Measurements from ENCODE around the gene THSD4. TPM values are rescaled to one million over a fixed set of nuclear protein-coding genes. Genes with fewer than 3 reads are reported as not detected.

THSD4 gene
- total RNA-seq, 1 donor from 2014 or later: 1.4 TPM

DNA sequence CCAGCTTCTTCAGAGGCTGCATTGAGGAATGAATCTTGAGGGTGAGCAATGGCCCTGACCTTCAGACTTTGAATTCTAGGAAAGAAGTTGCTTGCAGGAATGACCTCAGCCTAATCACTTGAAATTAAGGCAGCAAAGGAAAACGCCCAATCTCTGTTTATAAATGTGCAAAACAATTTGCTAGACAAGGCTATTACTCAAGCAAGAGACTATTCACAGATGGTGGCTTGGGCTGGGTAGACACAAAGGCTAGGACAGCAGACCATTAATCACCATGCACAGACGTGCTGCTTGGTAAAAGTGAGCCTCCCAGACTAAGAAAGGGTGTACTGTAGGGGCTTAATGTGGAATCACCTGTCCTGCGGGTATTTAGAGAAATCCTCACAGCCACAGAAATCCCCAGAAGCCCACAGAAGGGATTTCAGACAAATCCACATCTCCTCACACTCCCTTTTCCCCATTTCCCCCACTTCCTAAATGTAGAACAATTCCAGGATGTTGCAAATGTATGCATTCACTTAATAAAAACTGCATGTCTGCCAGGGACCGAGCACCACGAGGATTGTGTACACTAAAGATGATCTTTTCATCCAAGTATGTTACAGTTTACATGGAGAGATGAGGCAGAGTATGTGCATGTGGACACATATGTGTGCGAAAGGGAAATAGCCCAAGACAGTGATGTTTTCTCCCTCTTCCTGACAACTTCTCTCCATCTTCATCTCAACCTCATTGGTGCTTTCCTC, 259.5 kb downstream of the THSD4 start:
- H3K27me3 Mint-ChIP-seq (ENCODE audit: low read depth): peaks cover 6% of the 10 kb centered on the region
- H3K36me3 Mint-ChIP-seq (ENCODE audit: low read depth): no peaks in the 10 kb centered on the region
- H3K27ac Mint-ChIP-seq (ENCODE audit: unreplicated experiment): no peak overlapping the region
- TF ChIP-seq, protein P1, sequence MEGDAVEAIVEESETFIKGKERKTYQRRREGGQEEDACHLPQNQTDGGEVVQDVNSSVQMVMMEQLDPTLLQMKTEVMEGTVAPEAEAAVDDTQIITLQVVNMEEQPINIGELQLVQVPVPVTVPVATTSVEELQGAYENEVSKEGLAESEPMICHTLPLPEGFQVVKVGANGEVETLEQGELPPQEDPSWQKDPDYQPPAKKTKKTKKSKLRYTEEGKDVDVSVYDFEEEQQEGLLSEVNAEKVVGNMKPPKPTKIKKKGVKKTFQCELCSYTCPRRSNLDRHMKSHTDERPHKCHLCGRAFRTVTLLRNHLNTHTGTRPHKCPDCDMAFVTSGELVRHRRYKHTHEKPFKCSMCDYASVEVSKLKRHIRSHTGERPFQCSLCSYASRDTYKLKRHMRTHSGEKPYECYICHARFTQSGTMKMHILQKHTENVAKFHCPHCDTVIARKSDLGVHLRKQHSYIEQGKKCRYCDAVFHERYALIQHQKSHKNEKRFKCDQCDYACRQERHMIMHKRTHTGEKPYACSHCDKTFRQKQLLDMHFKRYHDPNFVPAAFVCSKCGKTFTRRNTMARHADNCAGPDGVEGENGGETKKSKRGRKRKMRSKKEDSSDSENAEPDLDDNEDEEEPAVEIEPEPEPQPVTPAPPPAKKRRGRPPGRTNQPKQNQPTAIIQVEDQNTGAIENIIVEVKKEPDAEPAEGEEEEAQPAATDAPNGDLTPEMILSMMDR (conservative IDR thresholded peaks at IDR 0.05): no peak
- H3K9me3 Mint-ChIP-seq: peaks cover 2% of the 10 kb centered on the region
- peaks cover 4% of the 10 kb centered on the region for H3K4me1 Mint-ChIP-seq
- no peak for DNase-seq (ENCODE audit: low read depth, low spot score)
- H3K4me3 Mint-ChIP-seq: no peak overlapping the region

DNA sequence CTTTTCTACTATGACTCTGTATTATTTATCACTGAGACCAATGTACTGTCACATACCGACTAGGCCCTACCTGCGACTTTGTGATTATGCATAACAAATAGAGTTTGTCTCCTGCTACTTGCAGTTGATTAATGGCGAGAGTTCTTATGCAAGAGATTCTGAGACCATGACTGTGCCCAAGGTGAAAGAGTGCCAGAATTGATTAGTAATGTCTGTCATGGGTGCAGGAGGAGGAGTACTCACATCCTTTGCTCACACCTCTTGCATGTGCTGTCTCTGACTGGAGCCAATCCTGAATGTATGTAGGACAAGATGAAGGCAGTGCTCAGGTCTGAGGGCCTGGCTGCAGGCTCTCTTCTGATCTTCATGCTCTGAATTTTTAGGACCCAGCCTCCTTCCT, 260.7 kb downstream of the THSD4 start:
- H3K27ac Mint-ChIP-seq (ENCODE audit: unreplicated experiment): no peak overlapping the region
- DNase-seq (ENCODE audit: low read depth, low spot score): no peak
- no peaks in the 10 kb centered on the region for H3K36me3 Mint-ChIP-seq (ENCODE audit: low read depth)
- TF ChIP-seq, protein P1 (conservative IDR thresholded peaks at IDR 0.05): no peak
- H3K27me3 Mint-ChIP-seq (ENCODE audit: low read depth): peaks cover 1% of the 10 kb centered on the region
- H3K9me3 Mint-ChIP-seq: no peaks in the 10 kb centered on the region
- H3K4me3 Mint-ChIP-seq: no peak overlapping the region
- H3K4me1 Mint-ChIP-seq: peaks cover 4% of the 10 kb centered on the region

DNA sequence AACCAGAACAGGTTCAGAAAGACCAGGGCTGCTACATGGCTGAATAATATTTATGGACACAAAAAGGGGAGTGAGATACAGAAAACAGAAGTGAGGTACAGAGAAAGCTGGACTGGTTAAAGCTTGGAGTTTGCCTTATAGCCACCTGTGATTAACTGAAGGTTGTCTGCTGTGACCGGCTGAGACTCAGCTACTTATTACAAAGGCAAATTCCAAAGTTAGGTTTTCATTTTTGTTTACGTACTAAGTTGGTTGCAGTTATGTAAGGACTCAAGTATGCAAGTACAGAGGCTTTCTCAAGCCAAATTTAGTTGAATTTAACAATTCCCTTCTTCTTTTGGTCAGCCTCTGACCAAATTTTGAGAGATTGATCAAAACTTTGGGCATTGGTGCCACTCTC, 264.6 kb downstream of the THSD4 start:
- no peak overlapping the region for H3K27ac Mint-ChIP-seq (ENCODE audit: unreplicated experiment)
- TF ChIP-seq, protein P1 (conservative IDR thresholded peaks at IDR 0.05): no peak
- no peaks in the 10 kb centered on the region for H3K9me3 Mint-ChIP-seq
- no peaks in the 10 kb centered on the region for H3K4me1 Mint-ChIP-seq
- no peak overlapping the region for H3K4me3 Mint-ChIP-seq
- no peak for DNase-seq (ENCODE audit: low read depth, low spot score)
- H3K27me3 Mint-ChIP-seq (ENCODE audit: low read depth): no peaks in the 10 kb centered on the region
- H3K36me3 Mint-ChIP-seq (ENCODE audit: low read depth): no peaks in the 10 kb centered on the region

DNA sequence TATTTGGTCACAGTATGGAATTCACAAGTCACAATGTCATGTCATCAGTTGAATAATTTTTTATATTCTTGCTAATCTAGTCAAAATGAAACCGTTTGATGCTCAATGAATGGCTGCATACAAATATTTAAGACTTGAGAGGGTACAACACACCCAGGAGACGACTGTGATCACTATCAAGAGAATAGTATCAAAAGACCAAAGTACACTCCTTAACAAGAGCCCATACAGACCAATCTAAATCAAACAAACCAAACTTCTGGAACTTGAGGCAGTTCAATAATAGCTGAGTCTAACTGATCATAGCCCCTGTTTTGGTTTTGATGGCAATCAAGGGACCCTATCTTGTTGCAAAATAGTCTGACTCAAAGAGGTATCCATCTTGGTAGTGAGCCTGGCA, 265.1 kb downstream of the THSD4 start:
- no peak for DNase-seq (ENCODE audit: low read depth, low spot score)
- no peak overlapping the region for H3K4me3 Mint-ChIP-seq
- no peaks in the 10 kb centered on the region for H3K27me3 Mint-ChIP-seq (ENCODE audit: low read depth)

DNA sequence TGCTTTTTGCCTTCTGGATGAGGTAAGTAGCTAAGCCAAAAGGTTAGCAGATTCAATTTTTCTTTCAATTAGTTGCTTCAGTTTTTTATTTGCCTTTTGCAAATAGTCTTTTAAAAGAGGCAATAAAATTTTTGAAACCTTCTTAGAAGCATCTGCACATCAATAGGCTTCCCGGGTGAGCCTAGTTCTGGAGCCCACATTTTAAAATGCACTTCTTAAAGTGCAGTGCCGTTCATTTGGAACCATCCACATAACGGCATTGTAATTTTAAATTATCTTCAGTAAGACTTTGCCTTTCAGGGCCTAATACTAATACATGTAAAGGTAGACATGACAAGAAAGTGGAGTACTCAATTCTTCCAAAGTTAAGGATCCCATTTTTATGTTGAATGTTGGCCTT, 269.2 kb downstream of the THSD4 start:
- no peak for DNase-seq (ENCODE audit: low read depth, low spot score)
- Mint-ChIP-seq H3K4me3 (no peak overlapping the region), H3K36me3 (ENCODE audit: low read depth) (no peaks in the 10 kb centered on the region), H3K27ac (ENCODE audit: unreplicated experiment) (no peak overlapping the region), H3K4me1 (peaks cover 16% of the 10 kb centered on the region), H3K9me3 (peaks cover 4% of the 10 kb centered on the region), H3K27me3 (ENCODE audit: low read depth) (peaks cover 25% of the 10 kb centered on the region)
- TF ChIP-seq, protein P1 (conservative IDR thresholded peaks at IDR 0.05): no peak

More for the DNA sequence above, 265.1 kb downstream of the THSD4 start:
- TF ChIP-seq, protein P1 (conservative IDR thresholded peaks at IDR 0.05): no peak
- no peaks in the 10 kb centered on the region for H3K4me1 Mint-ChIP-seq
- H3K36me3 Mint-ChIP-seq (ENCODE audit: low read depth): no peaks in the 10 kb centered on the region
- H3K27ac Mint-ChIP-seq (ENCODE audit: unreplicated experiment): no peak overlapping the region
- H3K9me3 Mint-ChIP-seq: no peaks in the 10 kb centered on the region
